Osteocyte (in vitro differentiated cells): ENCODE measurements around the gene PLCD1. TPM values are rescaled to one million over a fixed set of nuclear protein-coding genes. Genes with fewer than 3 reads are reported as not detected.

Source experiments
- DNase-seq: peaks from one replicate; pipeline ENCODE4 v3.0.0; 2021; ENCODE audit warnings: mixed read lengths; ENCODE audit not compliant: unreplicated experiment; ENCODE audit errors: extremely low spot score
- H3K27ac Mint-ChIP-seq: one replicate; pipeline ENCODE4 v1.8.0; 2021; ENCODE audit warnings: mild to moderate bottlenecking, mixed read lengths; ENCODE audit not compliant: unreplicated experiment
- H3K27me3 Mint-ChIP-seq: one replicate; pipeline ENCODE4 v1.8.0; 2021; ENCODE audit warnings: mixed read lengths; ENCODE audit not compliant: unreplicated experiment
- H3K36me3 Mint-ChIP-seq: one replicate; pipeline ENCODE4 v1.8.0; 2021; ENCODE audit warnings: mixed read lengths; ENCODE audit not compliant: unreplicated experiment
- H3K4me1 Mint-ChIP-seq: one replicate; pipeline ENCODE4 v1.8.0; 2021; ENCODE audit warnings: mixed read lengths; ENCODE audit not compliant: unreplicated experiment
- H3K4me3 Mint-ChIP-seq: one replicate; pipeline ENCODE4 v1.8.0; 2021; ENCODE audit warnings: mild to moderate bottlenecking, moderate library complexity, mixed read lengths; ENCODE audit not compliant: unreplicated experiment
- H3K9me3 Mint-ChIP-seq: one replicate; pipeline ENCODE4 v1.8.0; 2021; ENCODE audit warnings: mixed read lengths; ENCODE audit not compliant: unreplicated experiment
- CTCF ChIP-seq: fragments of 200-600 bp; sonication (generic); IDR thresholded peaks from 2 replicates; pipeline ENCODE4 v1.5.0; 2021; ENCODE audit warnings: antibody characterized with exemption, mild to moderate bottlenecking, moderate library complexity
- total RNA-seq: library from RNA; stranded (reverse); gene quantifications from 2 replicates; pipeline ENCODE4 v1.2.1, GENCODE V29; 2021

PLCD1 gene
- total RNA-seq, 1 donor from 2014 or later: 21.8 TPM

GRCh38 chr3:37985637-37986320 is 43.7 kb downstream of the PLCD1 start:
- Mint-ChIP-seq H3K36me3 (peaks cover 22% of the 10 kb centered on the region), H3K27me3 (no peaks in the 10 kb centered on the region), H3K27ac (peak overlapping the region; percentile 31), H3K4me3 (no peak overlapping the region), H3K4me1 (no peaks in the 10 kb centered on the region), H3K9me3 (no peaks in the 10 kb centered on the region)
- TF ChIP-seq CTCF: no peak
- DNase-seq: no peak

- TF ChIP-seq CTCF: no peak
- Mint-ChIP-seq H3K9me3 (no peaks in the 10 kb centered on the region), H3K36me3 (peaks cover 29% of the 10 kb centered on the region), H3K27me3 (no peaks in the 10 kb centered on the region), H3K4me3 (no peak overlapping the region), H3K27ac (no peak overlapping the region), H3K4me1 (no peaks in the 10 kb centered on the region)
- no peak for DNase-seq
Measured at GRCh38 chr3:37984596-37984995, 44.8 kb downstream of the PLCD1 start.

GRCh38 chr3:37984051-37984450 is 45.4 kb downstream of the PLCD1 start:
- no peak for TF ChIP-seq CTCF
- H3K27ac Mint-ChIP-seq: no peak overlapping the region
- H3K9me3 Mint-ChIP-seq: no peaks in the 10 kb centered on the region
- H3K36me3 Mint-ChIP-seq: peaks cover 29% of the 10 kb centered on the region
- no peak overlapping the region for H3K4me3 Mint-ChIP-seq
- no peak for DNase-seq
- H3K27me3 Mint-ChIP-seq: no peaks in the 10 kb centered on the region
- H3K4me1 Mint-ChIP-seq: no peaks in the 10 kb centered on the region

- no peak overlapping the region for H3K27ac Mint-ChIP-seq
- no peaks in the 10 kb centered on the region for H3K4me1 Mint-ChIP-seq
- no peaks in the 10 kb centered on the region for H3K9me3 Mint-ChIP-seq
- no peak for TF ChIP-seq CTCF
- no peaks in the 10 kb centered on the region for H3K27me3 Mint-ChIP-seq
- no peak overlapping the region for H3K4me3 Mint-ChIP-seq
- DNase-seq: no peak
- H3K36me3 Mint-ChIP-seq: peaks cover 30% of the 10 kb centered on the region
Measured at GRCh38 chr3:37982331-37982730, 47.1 kb downstream of the PLCD1 start.

- peak; percentile 44 for DNase-seq
- Mint-ChIP-seq H3K27ac (no peak overlapping the region), H3K27me3 (no peaks in the 10 kb centered on the region), H3K4me1 (no peaks in the 10 kb centered on the region), H3K4me3 (no peak overlapping the region), H3K36me3 (peaks cover 32% of the 10 kb centered on the region), H3K9me3 (no peaks in the 10 kb centered on the region)
- no peak for TF ChIP-seq CTCF
Measured at GRCh38 chr3:37981348-37981664, 48.1 kb downstream of the PLCD1 start.
